CD4-positive, alpha-beta T cell treated with Interleukin-15 for 1 hour (primary cell): ENCODE data around the gene CDC42BPG.

ENCODE experiments used
- DNase-seq: peaks from one replicate; pipeline ENCODE4 v3.0.0-alpha.2; 2020

The CDC42BPG gene

GRCh38 chr11:64784813-64785581 is 59.5 kb downstream of the CDC42BPG start:
- no peak for DNase-seq

GRCh38 chr11:64778473-64779298 is 65.8 kb downstream of the CDC42BPG start, which contains the start of gene SF1:
Gene SF1, minus strand, starts transcription at chr11:64778542. Its CDS starts 150 bp downstream, at chr11:64778392.
- peak; percentile 100 for DNase-seq

GRCh38 chr11:64778223-64778472 is 66.3 kb downstream of the CDC42BPG start:
- no peak for DNase-seq

- peak; percentile 83 for DNase-seq
These were observed 66.8 kb downstream of the CDC42BPG start for GRCh38 chr11:64777449-64778222.

- DNase-seq = no peak
These were observed 67.6 kb downstream of the CDC42BPG start for GRCh38 chr11:64776875-64777274.

GRCh38 chr11:64776425-64776824 is 68.0 kb downstream of the CDC42BPG start:
- DNase-seq = no peak

- DNase-seq = no peak
These were observed 70.3 kb downstream of the CDC42BPG start for GRCh38 chr11:64774144-64774543.
